HL-60 (cell line): ENCODE data around the gene ARHGAP30.

Experiments
- DNase-seq, 2 experiments: peaks; one replicate each; pipeline ENCODE4 v3.0.0-alpha.2; 2010 to 2020; ENCODE audit warnings: low read depth in 1 of 2, low spot score in 1 of 2
- H3K27ac ChIP-seq: fragments of 250-450 bp; sonication (Bioruptor Pico); replicated peaks from 2 replicates; pipeline ENCODE4 v1.5.1; 2020; ENCODE audit warnings: mild to moderate bottlenecking, moderate library complexity
- H3K27me3 ChIP-seq: fragments of 250-450 bp; sonication (Bioruptor Pico); 2 replicates; pipeline ENCODE4 v1.5.1; 2021; ENCODE audit warnings: mild to moderate bottlenecking, moderate library complexity; ENCODE audit not compliant: insufficient read depth, poor library complexity, severe bottlenecking
- H3K4me3 ChIP-seq: replicated peaks from 2 replicates; pipeline ENCODE4 v1.5.1; 2011; ENCODE audit warnings: mild to moderate bottlenecking, control low read depth, low read length; ENCODE audit not compliant: insufficient read depth
- GABPA ChIP-seq: IDR thresholded peaks from 2 replicates; pipeline ENCODE4 v1.6.1; 2012; ENCODE audit warnings: low read depth
- POLR2AphosphoS5 ChIP-seq: IDR thresholded peaks from 2 replicates; pipeline ENCODE4 v1.6.1; 2012; ENCODE audit warnings: low read depth
- SPI1 ChIP-seq: IDR thresholded peaks from 2 replicates; pipeline ENCODE4 v1.6.1; 2012; ENCODE audit warnings: low read depth, mild to moderate bottlenecking, borderline replicate concordance
- TF ChIP-seq, protein P1 (sequence below): IDR thresholded peaks from one replicate; pipeline ENCODE4 v1.5.1; 2011; ENCODE audit warnings: low read length, control low read depth, inconsistent platforms; ENCODE audit not compliant: insufficient read depth
- TF ChIP-seq, protein P2 (sequence below): IDR thresholded peaks from 2 replicates; pipeline ENCODE4 v1.6.1; 2012; ENCODE audit warnings: low read depth; ENCODE audit not compliant: insufficient replicate concordance

Gene ARHGAP30

DNA sequence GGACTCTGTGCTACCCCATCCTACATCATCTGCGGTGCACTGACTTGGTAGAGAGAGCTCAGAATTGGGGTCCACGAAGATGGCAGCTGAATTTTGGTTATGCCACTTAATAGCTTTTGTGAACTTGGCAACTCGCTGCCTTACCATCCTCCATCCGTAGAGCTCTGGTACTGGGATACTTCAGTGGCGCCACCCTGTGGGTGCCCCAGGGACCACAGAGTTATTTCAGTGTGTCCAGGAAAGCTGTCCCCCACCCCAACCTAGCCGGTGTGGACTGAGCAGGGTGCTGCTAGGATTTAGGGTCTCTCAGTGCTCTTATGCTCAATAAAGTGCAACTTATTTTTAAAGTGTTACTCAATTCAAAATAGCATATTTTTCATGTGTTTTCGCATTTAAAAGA is 14.9 kb downstream of the ARHGAP30 start:
- TF ChIP-seq GABPA (no peak), POLR2AphosphoS5 (no peak), SPI1 (no peak)
- TF ChIP-seq, protein P1, sequence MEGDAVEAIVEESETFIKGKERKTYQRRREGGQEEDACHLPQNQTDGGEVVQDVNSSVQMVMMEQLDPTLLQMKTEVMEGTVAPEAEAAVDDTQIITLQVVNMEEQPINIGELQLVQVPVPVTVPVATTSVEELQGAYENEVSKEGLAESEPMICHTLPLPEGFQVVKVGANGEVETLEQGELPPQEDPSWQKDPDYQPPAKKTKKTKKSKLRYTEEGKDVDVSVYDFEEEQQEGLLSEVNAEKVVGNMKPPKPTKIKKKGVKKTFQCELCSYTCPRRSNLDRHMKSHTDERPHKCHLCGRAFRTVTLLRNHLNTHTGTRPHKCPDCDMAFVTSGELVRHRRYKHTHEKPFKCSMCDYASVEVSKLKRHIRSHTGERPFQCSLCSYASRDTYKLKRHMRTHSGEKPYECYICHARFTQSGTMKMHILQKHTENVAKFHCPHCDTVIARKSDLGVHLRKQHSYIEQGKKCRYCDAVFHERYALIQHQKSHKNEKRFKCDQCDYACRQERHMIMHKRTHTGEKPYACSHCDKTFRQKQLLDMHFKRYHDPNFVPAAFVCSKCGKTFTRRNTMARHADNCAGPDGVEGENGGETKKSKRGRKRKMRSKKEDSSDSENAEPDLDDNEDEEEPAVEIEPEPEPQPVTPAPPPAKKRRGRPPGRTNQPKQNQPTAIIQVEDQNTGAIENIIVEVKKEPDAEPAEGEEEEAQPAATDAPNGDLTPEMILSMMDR = no peak
- TF ChIP-seq, protein P2, sequence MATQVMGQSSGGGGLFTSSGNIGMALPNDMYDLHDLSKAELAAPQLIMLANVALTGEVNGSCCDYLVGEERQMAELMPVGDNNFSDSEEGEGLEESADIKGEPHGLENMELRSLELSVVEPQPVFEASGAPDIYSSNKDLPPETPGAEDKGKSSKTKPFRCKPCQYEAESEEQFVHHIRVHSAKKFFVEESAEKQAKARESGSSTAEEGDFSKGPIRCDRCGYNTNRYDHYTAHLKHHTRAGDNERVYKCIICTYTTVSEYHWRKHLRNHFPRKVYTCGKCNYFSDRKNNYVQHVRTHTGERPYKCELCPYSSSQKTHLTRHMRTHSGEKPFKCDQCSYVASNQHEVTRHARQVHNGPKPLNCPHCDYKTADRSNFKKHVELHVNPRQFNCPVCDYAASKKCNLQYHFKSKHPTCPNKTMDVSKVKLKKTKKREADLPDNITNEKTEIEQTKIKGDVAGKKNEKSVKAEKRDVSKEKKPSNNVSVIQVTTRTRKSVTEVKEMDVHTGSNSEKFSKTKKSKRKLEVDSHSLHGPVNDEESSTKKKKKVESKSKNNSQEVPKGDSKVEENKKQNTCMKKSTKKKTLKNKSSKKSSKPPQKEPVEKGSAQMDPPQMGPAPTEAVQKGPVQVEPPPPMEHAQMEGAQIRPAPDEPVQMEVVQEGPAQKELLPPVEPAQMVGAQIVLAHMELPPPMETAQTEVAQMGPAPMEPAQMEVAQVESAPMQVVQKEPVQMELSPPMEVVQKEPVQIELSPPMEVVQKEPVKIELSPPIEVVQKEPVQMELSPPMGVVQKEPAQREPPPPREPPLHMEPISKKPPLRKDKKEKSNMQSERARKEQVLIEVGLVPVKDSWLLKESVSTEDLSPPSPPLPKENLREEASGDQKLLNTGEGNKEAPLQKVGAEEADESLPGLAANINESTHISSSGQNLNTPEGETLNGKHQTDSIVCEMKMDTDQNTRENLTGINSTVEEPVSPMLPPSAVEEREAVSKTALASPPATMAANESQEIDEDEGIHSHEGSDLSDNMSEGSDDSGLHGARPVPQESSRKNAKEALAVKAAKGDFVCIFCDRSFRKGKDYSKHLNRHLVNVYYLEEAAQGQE = no peak
- H3K4me3 ChIP-seq = no peak overlapping the region
- H3K27ac ChIP-seq = no peak overlapping the region
- no peak for DNase-seq
- no peaks in the 10 kb centered on the region for H3K27me3 ChIP-seq

DNA sequence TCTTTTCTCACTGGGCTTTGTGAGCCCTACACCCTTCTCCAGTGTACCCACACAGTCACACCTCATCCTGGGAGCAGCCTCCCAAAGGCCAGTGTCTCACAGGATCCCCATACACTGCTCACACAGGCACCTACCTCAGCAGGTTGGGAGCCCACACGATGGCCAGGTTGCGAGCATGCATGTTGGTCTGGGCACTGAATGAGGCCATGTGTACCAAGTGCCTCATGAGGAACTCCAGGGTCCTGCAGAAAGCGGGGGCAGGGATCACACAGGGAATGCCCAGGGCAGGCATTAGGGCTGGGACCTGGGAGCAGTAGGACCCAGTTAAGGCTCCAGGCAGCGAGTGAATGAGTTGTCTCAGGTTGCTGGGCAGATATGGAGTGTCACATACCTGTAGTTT is 15.5 kb downstream of the ARHGAP30 start:
- no peak for TF ChIP-seq POLR2AphosphoS5
- TF ChIP-seq, protein P2 = no peak
- TF ChIP-seq, protein P1 = no peak
- no peak for TF ChIP-seq GABPA
- no peak for TF ChIP-seq SPI1
- DNase-seq = no peak

DNA sequence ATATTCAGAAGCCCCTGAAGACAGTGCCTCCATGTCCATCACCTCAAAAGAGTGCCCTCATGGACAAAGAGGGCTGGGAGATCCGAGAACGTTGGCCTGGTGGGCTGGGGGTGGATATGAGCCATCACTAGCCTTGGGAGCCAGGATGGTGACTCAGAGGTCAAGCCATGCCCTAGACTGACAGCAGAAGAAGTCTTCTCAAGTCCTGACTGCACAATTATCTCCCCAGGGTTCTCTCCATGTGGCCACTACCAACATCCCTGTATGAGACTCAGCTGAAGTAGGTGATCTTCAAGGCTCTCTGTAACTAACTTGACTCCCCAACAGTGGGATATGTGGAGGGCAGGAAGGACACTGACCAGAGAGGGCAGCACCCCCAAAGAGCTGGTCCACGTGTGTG is 16.8 kb downstream of the ARHGAP30 start:
- no peak for DNase-seq
- TF ChIP-seq, protein P2 = no peak
- TF ChIP-seq, protein P1 = no peak
- TF ChIP-seq GABPA (no peak), POLR2AphosphoS5 (no peak), SPI1 (no peak)

More for the DNA sequence above, 15.5 kb downstream of the ARHGAP30 start:
- Histone ChIP-seq H3K27me3 (no peaks in the 10 kb centered on the region), H3K4me3 (no peak overlapping the region), H3K27ac (no peak overlapping the region)

More for the DNA sequence above, 16.8 kb downstream of the ARHGAP30 start:
- Histone ChIP-seq H3K4me3 (no peak overlapping the region), H3K27me3 (no peaks in the 10 kb centered on the region), H3K27ac (no peak overlapping the region)
